Endothelial cell of umbilical vein (primary cell): Measurements from ENCODE around the gene FBXL17. TPM values are rescaled to one million over a fixed set of nuclear protein-coding genes. Genes with fewer than 3 reads are reported as not detected.
A peak's percentile ranks its signal among the peaks of the same experiment; 100 is the strongest.

ENCODE experiments used
- BruUV-seq: library from RNA; stranded (reverse); fragments of 400-500 nt; replicated peaks from 2 replicates; lab custom pipeline; 2021; lab: Mats Ljungman, UMichigan
- CTCF ChIA-PET: fragments of 300-600, 350-600 bp; sonication (Branson Sonifier 250); formaldehyde crosslinking; loops from one replicate; lab custom pipeline; 2021; ENCODE audit warnings: antibody characterized with exemption, inconsistent platforms; lab: Charles Lee
- POLR2A ChIA-PET: fragments of 300-600, 350-600 bp; sonication (Branson Sonifier 250); formaldehyde crosslinking; loops from one replicate; lab custom pipeline; 2021; ENCODE audit warnings: antibody characterized with exemption, inconsistent platforms; lab: Charles Lee
- DNase-seq: peaks from one replicate; pipeline ENCODE4 v3.0.0-alpha.2; 2011; ENCODE audit warnings: low read depth, low spot score
- FAIRE-seq: peaks from 2 replicates; lab custom pipeline; 2011; peaks lifted over from hg19 to GRCh38; lab: Jason Lieb, UNC
- H2AFZ ChIP-seq: 2 replicates; pipeline ENCODE4 v1.6.0; 2012; ENCODE audit warnings: low read depth, low read length, control low read depth, inconsistent platforms
- H3K27ac ChIP-seq: 2 replicates; pipeline ENCODE4 v1.5.1; 2011; ENCODE audit warnings: low read depth, mild to moderate bottlenecking, control low read depth, low read length, moderate library complexity; ENCODE audit not compliant: insufficient read depth
- H3K27me3 ChIP-seq, 2 experiments: 2 replicates each; pipeline versions ENCODE4 v1.6.0 to v1.6.1; 2011; ENCODE audit warnings: low read length in 2 of 2, mixed read lengths in 1 of 2; ENCODE audit not compliant: control insufficient read depth in 2 of 2, insufficient read depth in 2 of 2
- H3K36me3 ChIP-seq, 2 experiments: 2 replicates in 1 of 2; 3 replicates in 1 of 2; pipeline ENCODE4 v1.5.1; 2011; ENCODE audit warnings: low read length in 2 of 2, mild to moderate bottlenecking in 1 of 2, moderate library complexity in 1 of 2; ENCODE audit not compliant: control insufficient read depth in 2 of 2, insufficient read depth in 2 of 2; ENCODE audit errors: extremely low read depth in 1 of 2
- H3K4me1 ChIP-seq: 3 replicates; pipeline ENCODE4 v1.5.1; 2011; ENCODE audit warnings: mild to moderate bottlenecking, low read length; ENCODE audit not compliant: control insufficient read depth, insufficient read depth; ENCODE audit errors: extremely low read depth
- H3K4me2 ChIP-seq: 2 replicates; pipeline ENCODE4 v1.6.1; 2011; ENCODE audit warnings: low read length, control low read depth, mixed read lengths; ENCODE audit not compliant: insufficient read depth
- H3K4me3 ChIP-seq, 3 experiments: fragments of 200-600 bp in 1 of 3; sonication (generic), shearing (Covaris generic) in 1 of 3; replicated peaks in 1 of 3; 2 replicates each; pipeline ENCODE4 v1.5.1; 2011 to 2016; ENCODE audit warnings: control low read depth in 3 of 3, low read length in 3 of 3, mild to moderate bottlenecking in 2 of 3, inconsistent platforms in 1 of 3, low read depth in 1 of 3, moderate library complexity in 1 of 3; ENCODE audit not compliant: insufficient read depth in 1 of 3
- H3K79me2 ChIP-seq: 2 replicates; pipeline ENCODE4 v1.6.0; 2012; ENCODE audit warnings: low read length, inconsistent platforms; ENCODE audit not compliant: control insufficient read depth, insufficient read depth
- H3K9ac ChIP-seq: replicated peaks from 2 replicates; pipeline ENCODE3; 2011; ENCODE audit warnings: low read length, control low read depth; ENCODE audit not compliant: insufficient read depth; ENCODE audit errors: extremely low read depth
- H3K9me1 ChIP-seq: replicated peaks from 3 replicates; pipeline ENCODE4 v1.6.0; 2011; ENCODE audit warnings: mild to moderate bottlenecking, low read length; ENCODE audit not compliant: control insufficient read depth, insufficient read depth; ENCODE audit errors: extremely low read depth
- H3K9me3 ChIP-seq: replicated peaks from 2 replicates; pipeline ENCODE4 v1.5.1; 2012; ENCODE audit warnings: low read length, inconsistent platforms; ENCODE audit not compliant: control insufficient read depth, insufficient read depth
- H4K20me1 ChIP-seq: replicated peaks from 2 replicates; pipeline ENCODE3; 2011; ENCODE audit warnings: mild to moderate bottlenecking, low read length; ENCODE audit not compliant: control insufficient read depth, insufficient read depth; ENCODE audit errors: extremely low read depth
- EZH2 ChIP-seq: IDR thresholded peaks from 2 replicates; pipeline ENCODE4 v1.6.1; 2012; ENCODE audit warnings: borderline replicate concordance, low read depth, mild to moderate bottlenecking, moderate library complexity, low read length, inconsistent platforms; ENCODE audit not compliant: severe bottlenecking
- FOS ChIP-seq: IDR thresholded peaks from 2 replicates; pipeline ENCODE4 v1.6.1; 2011; ENCODE audit warnings: mild to moderate bottlenecking, low read length, moderate library complexity, borderline replicate concordance; ENCODE audit not compliant: insufficient read depth
- GATA2 ChIP-seq: IDR thresholded peaks from 2 replicates; pipeline ENCODE4 v1.7.0; 2011; ENCODE audit warnings: low read depth, mild to moderate bottlenecking, moderate library complexity, mixed read lengths, low read length; ENCODE audit not compliant: insufficient read length, insufficient read depth
- JUN ChIP-seq: IDR thresholded peaks from 2 replicates; pipeline ENCODE4 v1.6.1; 2011; ENCODE audit warnings: borderline replicate concordance, low read depth; ENCODE audit not compliant: insufficient read length, insufficient read depth
- MYC ChIP-seq: IDR thresholded peaks from one replicate; pipeline ENCODE4 v1.6.1; 2011; ENCODE audit warnings: mild to moderate bottlenecking, low read depth, low read length
- POLR2A ChIP-seq: IDR thresholded peaks from 2 replicates; pipeline ENCODE4 v1.6.1; 2012; ENCODE audit warnings: low read depth, mild to moderate bottlenecking, control low read depth, low read length
- POLR2AphosphoS5 ChIP-seq: IDR thresholded peaks from 2 replicates; pipeline ENCODE4 v1.6.1; 2012; ENCODE audit warnings: low read depth, mild to moderate bottlenecking, control low read depth, low read length, moderate library complexity; ENCODE audit not compliant: insufficient read depth
- dilution Hi-C: fragments of 300-500 bp; cut with MboI; formaldehyde crosslinking; loops from one replicate; pipeline ENCODE4 v1.15.0; 2019; ENCODE audit warnings: low sequenced_read_pairs; ENCODE audit not compliant: extremely low pct_ligation_motif_present
- intact Hi-C: fragments of 100-400 bp; cut with micrococcal nuclease; formaldehyde crosslinking; loops from one replicate; pipeline ENCODE4 v1.10.0; 2022
- polyA plus RNA-seq, 4 experiments: library from polyadenylated mRNA; depleted of rRNA in 3 of 4; stranded (reverse) in 3 of 4; unstranded in 1 of 4; fragments of >200 nt; gene quantifications; 2 replicates each; pipeline versions ENCODE4 v1.2.1 to v1.2.3, GENCODE V29; 2011 to 2012; ENCODE audit warnings: missing spikeins in 1 of 4
- total RNA-seq: library from RNA; stranded (reverse); gene quantifications from 2 replicates; pipeline ENCODE4 v1.2.3, GENCODE V29; 2021
- TF ChIP-seq, protein P1 (sequence below), 2 donors: IDR thresholded peaks; 1 replicate in 1 of 2; 2 replicates in 1 of 2; pipeline ENCODE4 v1.5.1; 2011; ENCODE audit warnings: low read length in 2 of 2, mild to moderate bottlenecking in 2 of 2, moderate library complexity in 2 of 2, control low read depth in 1 of 2, inconsistent platforms in 1 of 2, low read depth in 1 of 2; ENCODE audit not compliant: insufficient read depth in 1 of 2; ENCODE audit errors: extremely low read depth in 1 of 2
- TF ChIP-seq, protein P2 (sequence below): IDR thresholded peaks from 2 replicates; pipeline ENCODE4 v1.6.1; 2011; ENCODE audit not compliant: insufficient read depth, insufficient read length

FBXL17 gene
- total and polyA plus RNA-seq, 2 donors (not counting 3 experiments of a cell fraction or from before 2014, with no cell fraction given) = 2.7 to 8.8 TPM

DNA sequence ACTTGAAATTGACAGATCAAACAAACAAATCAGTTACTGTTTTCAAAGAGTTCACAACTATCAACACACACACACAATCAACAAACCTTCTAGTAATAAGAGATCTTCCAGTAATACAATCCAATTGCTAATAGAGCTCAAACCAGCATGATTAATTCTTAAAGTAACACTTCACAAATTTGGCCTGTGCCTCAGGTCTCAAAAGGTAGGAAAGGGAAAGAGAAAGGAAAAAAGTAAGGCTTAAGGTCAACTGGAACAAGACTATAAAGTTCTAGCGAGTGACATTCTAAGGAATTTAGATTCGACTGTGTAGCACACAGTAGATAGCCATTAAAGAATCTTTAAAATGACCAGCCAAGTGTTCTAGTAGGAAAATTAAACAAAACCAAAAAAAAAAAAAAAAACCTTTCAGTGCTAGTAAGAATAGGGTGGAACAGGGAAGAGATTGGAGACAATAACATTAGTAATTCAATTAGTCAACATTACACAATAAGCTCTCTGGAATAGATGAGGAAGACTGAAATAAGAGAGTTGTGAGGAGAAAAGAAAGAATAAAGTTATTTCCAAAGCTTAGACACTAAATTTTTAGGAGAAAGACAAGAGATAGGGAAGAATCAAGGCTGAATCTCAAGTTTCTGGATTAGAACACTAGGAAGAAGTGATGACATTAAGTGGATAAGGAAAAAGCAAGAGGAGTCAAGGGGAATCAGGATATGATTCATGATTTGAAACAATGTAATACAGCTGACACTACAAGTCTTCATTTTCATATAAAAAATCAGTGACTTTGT is 86.1 kb downstream of the FBXL17 start:
- Histone ChIP-seq H3K27me3 (no peaks in the 10 kb centered on the region), H3K4me1 (peaks cover 12% of the 10 kb centered on the region), H3K9me3 (no peaks in the 10 kb centered on the region), H4K20me1 (no peaks in the 10 kb centered on the region), H2AFZ (peak overlapping the region; percentile 67), H3K9ac (peak overlapping the region; percentile 16), H3K79me2 (no peaks in the 10 kb centered on the region), H3K4me2 (peak overlapping the region; percentile 86), H3K9me1 (peaks cover 2% of the 10 kb centered on the region), H3K36me3 (no peaks in the 10 kb centered on the region), H3K27ac (peak overlapping the region; percentile 75), H3K4me3 (no peak overlapping the region)
- dilution Hi-C loops = no loop called here
- peak; percentile 71 for FAIRE-seq
- BruUV-seq = TSS peak; percentile 89
- ChIA-PET POLR2A (interaction anchor here (0.6 kb wide), 1 partner anchor 975 kb away, joined by 7 read pairs; no protein-coding TSS in a partner anchor), CTCF (interaction anchor here (1.1 to 2.2 kb wide), 5 partner anchors 9 to 1183 kb away, joined by 3 to 15 read pairs (median 4); no protein-coding TSS in a partner anchor)
- intact Hi-C loops = loop anchor here (2.0 kb wide), 1 partner anchor 49 kb away; no protein-coding TSS in a partner anchor
- peak; percentile 80 for DNase-seq
- TF ChIP-seq POLR2AphosphoS5 (no peak), JUN (peak; percentile 72), FOS (peak; percentile 67)

DNA sequence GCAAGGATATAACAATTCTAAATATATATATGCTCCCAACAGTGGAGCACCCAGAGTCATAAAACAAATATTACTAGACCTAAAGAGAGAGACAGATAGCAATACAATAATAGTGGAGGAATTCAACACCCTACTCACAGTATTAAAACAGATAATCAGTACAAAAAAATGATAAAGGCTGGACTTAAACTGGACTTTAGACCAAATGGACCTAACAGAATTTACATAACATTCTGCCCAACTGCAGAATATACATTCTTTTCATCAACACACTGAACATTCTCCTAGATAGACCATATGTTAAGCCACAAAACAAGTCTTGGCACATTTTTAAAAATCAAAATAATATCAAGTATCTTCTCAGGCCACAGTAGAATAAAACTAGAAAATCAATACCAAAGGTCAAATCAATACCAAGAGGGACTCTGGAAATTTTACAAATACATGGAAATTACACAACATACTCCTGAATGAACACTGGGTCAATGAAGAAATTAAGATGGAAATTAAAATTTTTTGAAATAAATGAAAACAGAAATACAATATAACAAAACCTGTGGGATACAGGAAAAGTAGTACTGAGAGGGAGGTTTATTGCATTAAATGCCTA is 100.8 kb downstream of the FBXL17 start:
- intact Hi-C loops (no loop called here), dilution Hi-C loops (no loop called here)
- H3K79me2 ChIP-seq = no peaks in the 10 kb centered on the region
- no peaks in the 10 kb centered on the region for H3K9me1 ChIP-seq
- H3K36me3 ChIP-seq = no peaks in the 10 kb centered on the region
- no peaks in the 10 kb centered on the region for H4K20me1 ChIP-seq
- H3K4me2 ChIP-seq = no peak overlapping the region
- FAIRE-seq (no peak), DNase-seq (no peak)
- BruUV-seq = no TSS peak
- H3K27me3 ChIP-seq = no peaks in the 10 kb centered on the region
- H2AFZ ChIP-seq = no peak overlapping the region
- no peaks in the 10 kb centered on the region for H3K4me1 ChIP-seq
- no peaks in the 10 kb centered on the region for H3K9me3 ChIP-seq
- H3K9ac ChIP-seq = no peak overlapping the region
- TF ChIP-seq EZH2 (no peak), JUN (no peak), GATA2 (no peak), POLR2AphosphoS5 (no peak), MYC (no peak), FOS (no peak), POLR2A (no peak)
- TF ChIP-seq, protein P1, sequence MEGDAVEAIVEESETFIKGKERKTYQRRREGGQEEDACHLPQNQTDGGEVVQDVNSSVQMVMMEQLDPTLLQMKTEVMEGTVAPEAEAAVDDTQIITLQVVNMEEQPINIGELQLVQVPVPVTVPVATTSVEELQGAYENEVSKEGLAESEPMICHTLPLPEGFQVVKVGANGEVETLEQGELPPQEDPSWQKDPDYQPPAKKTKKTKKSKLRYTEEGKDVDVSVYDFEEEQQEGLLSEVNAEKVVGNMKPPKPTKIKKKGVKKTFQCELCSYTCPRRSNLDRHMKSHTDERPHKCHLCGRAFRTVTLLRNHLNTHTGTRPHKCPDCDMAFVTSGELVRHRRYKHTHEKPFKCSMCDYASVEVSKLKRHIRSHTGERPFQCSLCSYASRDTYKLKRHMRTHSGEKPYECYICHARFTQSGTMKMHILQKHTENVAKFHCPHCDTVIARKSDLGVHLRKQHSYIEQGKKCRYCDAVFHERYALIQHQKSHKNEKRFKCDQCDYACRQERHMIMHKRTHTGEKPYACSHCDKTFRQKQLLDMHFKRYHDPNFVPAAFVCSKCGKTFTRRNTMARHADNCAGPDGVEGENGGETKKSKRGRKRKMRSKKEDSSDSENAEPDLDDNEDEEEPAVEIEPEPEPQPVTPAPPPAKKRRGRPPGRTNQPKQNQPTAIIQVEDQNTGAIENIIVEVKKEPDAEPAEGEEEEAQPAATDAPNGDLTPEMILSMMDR (IDR thresholded peaks at IDR 0.05; ENCODE audit: extremely low read depth in 1 of 2, insufficient read depth in 1 of 2, low read depth in 1 of 2, low read length in 2 of 2) = no peak
- TF ChIP-seq, protein P2, sequence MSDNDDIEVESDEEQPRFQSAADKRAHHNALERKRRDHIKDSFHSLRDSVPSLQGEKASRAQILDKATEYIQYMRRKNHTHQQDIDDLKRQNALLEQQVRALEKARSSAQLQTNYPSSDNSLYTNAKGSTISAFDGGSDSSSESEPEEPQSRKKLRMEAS = no peak
- ChIA-PET POLR2A (no interaction called here), CTCF (no interaction called here)
- H3K27ac ChIP-seq = no peak overlapping the region
- H3K4me3 ChIP-seq = no peak overlapping the region
